ENCODE measurements around the gene C1QTNF5. TPM values are rescaled to one million over a fixed set of nuclear protein-coding genes. Genes with fewer than 3 reads are reported as not detected.
A peak's percentile ranks its signal among the peaks of the same experiment; 100 is the strongest.

The C1QTNF5 gene
- total and polyA plus RNA-seq, 4 donors, result 1.9 to 6.4 (median 3.3) TPM

- peaks cover 0 to 4% (median 0%) of the 10 kb centered on the region in 4 donors for H3K27me3 ChIP-seq (ENCODE audit: control insufficient read depth in 4 of 4, insufficient read depth in 4 of 4, low read length in 3 of 4)
- no peak overlapping the region for H3K9ac ChIP-seq (ENCODE audit: low read depth in 1 of 2, low read length in 2 of 2)
- peaks cover 4 to 21% (median 12%) of the 10 kb centered on the region in 4 donors for H3K4me1 ChIP-seq (ENCODE audit: control insufficient read depth in 4 of 4, insufficient read depth in 4 of 4, low read length in 3 of 4)
- H3K4me3 ChIP-seq (ENCODE audit: low read depth in 1 of 3, low read length in 3 of 3), result no peak overlapping the region
- H3K27ac ChIP-seq (ENCODE audit: low read depth in 1 of 2, low read length in 2 of 2), result no peak overlapping the region
- peak; percentile 84 for DNase-seq (ENCODE audit: low spot score)
- H3K9me3 ChIP-seq (ENCODE audit: control insufficient read depth in 4 of 4, low read length in 3 of 4), result no peaks in the 10 kb centered on the region
- H3K36me3 ChIP-seq (ENCODE audit: control insufficient read depth in 4 of 4, insufficient read depth in 3 of 4, low read depth in 1 of 4, low read length in 3 of 4), result no peaks in the 10 kb centered on the region
- 21% methylated on average over 8 of the region's 8 CpGs for WGBS
- TF ChIP-seq RAD21 (IDR thresholded peaks at IDR 0.05), result peak; percentile 76 to 87
- no peak for TF ChIP-seq TAF1 (conservative IDR thresholded peaks at IDR 0.05)
- no peak for TF ChIP-seq YY1 (IDR thresholded peaks at IDR 0.05)
- no peak for TF ChIP-seq FOXA2 (IDR thresholded peaks at IDR 0.05)
- TF ChIP-seq JUND (IDR thresholded peaks at IDR 0.05), result no peak
- TF ChIP-seq CTCF (IDR thresholded peaks at IDR 0.05; ENCODE audit: low read depth, low read length, missing input control), result peak; percentile 72
- TF ChIP-seq NR2F2 (IDR thresholded peaks at IDR 0.05), result no peak
Observed at GRCh38 chr11:119323532-119324033, 17.1 kb downstream of the C1QTNF5 start.

- WGBS, result 81% methylated on average over 20 of the region's 20 CpGs
- Histone ChIP-seq H3K4me3 (ENCODE audit: low read depth in 1 of 3, low read length in 3 of 3) (no peak overlapping the region), H3K36me3 (ENCODE audit: control insufficient read depth in 4 of 4, insufficient read depth in 3 of 4, low read depth in 1 of 4, low read length in 3 of 4) (no peaks in the 10 kb centered on the region), H3K9me3 (ENCODE audit: control insufficient read depth in 4 of 4, low read length in 3 of 4) (no peaks in the 10 kb centered on the region), H3K27ac (ENCODE audit: low read depth in 1 of 2, low read length in 2 of 2) (no peak overlapping the region), H3K9ac (ENCODE audit: low read depth in 1 of 2, low read length in 2 of 2) (no peak overlapping the region), H3K27me3 (ENCODE audit: control insufficient read depth in 4 of 4, insufficient read depth in 4 of 4, low read length in 3 of 4) (peaks cover 0 to 6% (median 0%) of the 10 kb centered on the region in 4 donors), H3K4me1 (ENCODE audit: control insufficient read depth in 4 of 4, insufficient read depth in 4 of 4, low read length in 3 of 4) (peaks cover 4 to 21% (median 12%) of the 10 kb centered on the region in 4 donors)
- no peak for TF ChIP-seq SP1 (IDR thresholded peaks at IDR 0.05)
- TF ChIP-seq EGR1 (IDR thresholded peaks at IDR 0.05; ENCODE audit: low read depth in 2 of 2), result no peak
- no peak for DNase-seq (ENCODE audit: low spot score)
Observed at GRCh38 chr11:119322921-119323531, 17.7 kb downstream of the C1QTNF5 start.

GRCh38 chr11:119322360-119322739 lies 18.3 kb downstream of the C1QTNF5 start:
- TF ChIP-seq RXRA (IDR thresholded peaks at IDR 0.05) (no peak), JUND (IDR thresholded peaks at IDR 0.05) (no peak), CTCF (IDR thresholded peaks at IDR 0.05; ENCODE audit: low read depth, low read length, missing input control) (peak; percentile 19)
- no peak overlapping the region for H3K4me3 ChIP-seq (ENCODE audit: low read depth in 1 of 3, low read length in 3 of 3)
- no peak for DNase-seq (ENCODE audit: low spot score)
- 50% methylated on average over 6 of the region's 6 CpGs for WGBS
- H3K4me1 ChIP-seq (ENCODE audit: control insufficient read depth in 4 of 4, insufficient read depth in 4 of 4, low read length in 3 of 4), result peaks cover 4 to 22% (median 12%) of the 10 kb centered on the region in 4 donors
- H3K27me3 ChIP-seq (ENCODE audit: control insufficient read depth in 4 of 4, insufficient read depth in 4 of 4, low read length in 3 of 4), result peaks cover 0 to 6% (median under 1%) of the 10 kb centered on the region in 4 donors
- H3K9ac ChIP-seq (ENCODE audit: low read depth in 1 of 2, low read length in 2 of 2), result no peak overlapping the region
- no peaks in the 10 kb centered on the region for H3K36me3 ChIP-seq (ENCODE audit: control insufficient read depth in 4 of 4, insufficient read depth in 3 of 4, low read depth in 1 of 4, low read length in 3 of 4)
- no peaks in the 10 kb centered on the region for H3K9me3 ChIP-seq (ENCODE audit: control insufficient read depth in 4 of 4, low read length in 3 of 4)
- no peak overlapping the region for H3K27ac ChIP-seq (ENCODE audit: low read depth in 1 of 2, low read length in 2 of 2)
